Stimulated activated CD4-positive, alpha-beta T cell treated with anti-CD3 and anti-CD28 coated beads, Interleukin-1b, Interleukin-23, amount 100 ng/mL, for 4 hours (primary cell): ENCODE data around the gene SYT11.
"Not testable (repeated sequence)": the region's sequence is repeated elsewhere in the genome, so short reads cannot be mapped to it uniquely, and the experiment has no call there.

Experiments used
- DNase-seq, 2 donors: peaks; one replicate each; pipeline ENCODE4 v3.0.0-alpha.2; 2020; ENCODE audit warnings: low read depth in 2 of 2

The SYT11 gene

DNA sequence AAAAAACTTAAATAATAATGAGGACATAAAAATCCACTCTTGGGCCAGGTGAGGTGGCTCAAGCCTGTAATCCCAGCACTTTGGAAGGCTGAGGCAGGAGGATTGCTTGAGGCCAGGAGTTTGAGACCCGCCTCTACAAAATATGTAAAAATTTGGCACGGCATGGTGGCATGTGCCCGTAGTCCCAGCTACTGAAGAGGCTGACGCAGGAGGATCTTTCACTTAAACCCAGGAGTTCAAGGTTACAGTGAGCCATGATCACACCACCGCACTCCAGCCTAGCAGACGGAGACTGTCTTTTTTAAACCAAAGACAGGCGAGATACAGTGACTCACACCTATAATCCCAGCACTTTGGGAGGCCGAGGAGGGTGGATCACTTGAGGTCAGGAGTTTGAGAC, 37.1 kb downstream of the SYT11 start:
- DNase-seq, result not testable (repeated sequence)

DNA sequence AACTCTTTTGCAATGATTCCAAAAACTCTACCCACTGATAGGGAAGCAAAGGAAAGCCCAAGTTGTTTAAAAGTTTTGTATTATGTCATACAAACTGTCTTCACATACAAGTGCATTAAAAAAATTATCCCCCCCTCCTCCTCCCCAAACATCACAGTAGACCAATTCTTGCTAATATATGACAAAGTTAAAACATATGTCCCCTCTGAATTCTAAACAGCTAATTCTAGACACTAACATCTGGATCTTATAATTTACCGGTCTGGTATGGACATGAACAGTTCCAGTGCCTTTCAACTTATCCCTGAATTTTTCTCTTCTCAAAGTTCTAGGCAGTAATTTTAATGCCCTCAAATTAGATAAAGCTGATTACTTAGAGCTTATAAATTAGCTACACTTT, 38.4 kb downstream of the SYT11 start:
- no peak for DNase-seq

DNA sequence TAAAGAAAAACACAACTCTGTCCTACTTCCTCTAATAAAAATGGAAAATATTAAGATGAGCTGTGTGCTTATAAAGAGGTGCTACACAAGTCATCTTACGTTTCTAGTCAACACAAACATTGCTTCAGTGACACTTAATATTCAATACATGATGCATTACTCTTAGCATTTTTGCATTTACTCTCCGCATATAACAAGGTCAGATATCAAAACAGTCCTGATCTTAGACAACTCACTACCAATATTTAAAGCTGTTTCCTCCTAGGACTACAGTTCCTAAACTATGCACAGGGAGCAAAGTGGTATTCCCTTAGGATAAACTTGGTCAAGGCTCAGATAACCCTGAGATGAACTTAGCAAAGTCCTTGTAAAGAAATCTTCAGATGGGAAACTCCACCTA, 39.5 kb downstream of the SYT11 start:
- no peak for DNase-seq

DNA sequence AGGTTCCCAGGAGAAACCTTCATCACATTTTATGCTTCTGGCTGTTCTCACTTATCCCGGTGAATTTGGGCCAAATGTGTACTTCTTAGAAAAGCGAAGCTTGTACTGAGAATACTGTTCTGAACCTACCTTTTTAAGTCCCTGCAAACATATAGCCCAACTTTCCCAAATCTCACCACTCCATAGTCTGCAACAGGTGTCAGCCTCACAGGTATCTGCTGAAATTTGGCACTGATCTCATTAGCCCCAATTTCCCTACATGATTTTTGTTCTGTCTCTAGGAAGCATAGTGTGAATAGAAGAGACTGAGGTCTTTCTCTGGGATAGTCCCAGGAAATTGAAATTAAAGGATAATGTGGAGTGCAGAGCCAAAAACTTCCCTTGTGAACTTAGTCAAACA, 40.3 kb downstream of the SYT11 start:
- DNase-seq, result no peak

DNA sequence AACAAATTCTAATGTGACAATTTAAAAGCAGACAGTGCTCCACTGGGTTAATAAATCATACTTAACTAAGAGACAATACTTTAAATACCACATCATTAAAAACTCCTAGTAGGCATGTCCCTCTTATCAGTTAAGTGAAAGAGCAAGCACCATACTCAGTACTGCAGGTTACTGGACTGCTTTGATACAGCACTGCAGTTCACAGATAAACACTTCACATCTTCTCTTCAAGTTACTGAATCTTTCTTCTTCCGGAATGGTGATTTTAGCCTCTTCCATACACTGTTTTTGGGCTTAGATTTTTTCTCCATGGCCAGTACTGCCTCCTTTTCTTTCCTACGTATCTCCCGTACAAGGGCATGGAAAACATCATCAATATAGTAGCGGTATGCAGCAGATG, 40.8 kb downstream of the SYT11 start:
- no peak for DNase-seq

DNA sequence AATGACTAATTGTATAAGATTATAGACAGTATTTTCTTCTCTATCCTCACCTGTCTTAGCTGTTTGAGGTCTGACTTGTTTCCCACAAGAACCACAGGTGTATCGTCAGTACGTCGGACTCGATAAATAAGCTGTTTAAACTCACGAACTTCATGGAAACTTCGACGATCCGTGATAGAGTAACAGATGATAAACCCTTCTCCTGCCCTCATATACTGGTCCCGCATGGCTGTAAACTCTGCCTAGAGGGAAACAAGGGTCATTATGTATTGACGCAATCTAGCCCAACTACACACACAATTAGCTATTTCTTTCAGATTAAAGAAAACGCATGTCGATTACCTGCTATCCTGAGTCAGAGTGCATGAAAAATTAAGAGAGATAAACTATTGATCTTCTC, 44.9 kb downstream of the SYT11 start:
- no peak for DNase-seq

DNA sequence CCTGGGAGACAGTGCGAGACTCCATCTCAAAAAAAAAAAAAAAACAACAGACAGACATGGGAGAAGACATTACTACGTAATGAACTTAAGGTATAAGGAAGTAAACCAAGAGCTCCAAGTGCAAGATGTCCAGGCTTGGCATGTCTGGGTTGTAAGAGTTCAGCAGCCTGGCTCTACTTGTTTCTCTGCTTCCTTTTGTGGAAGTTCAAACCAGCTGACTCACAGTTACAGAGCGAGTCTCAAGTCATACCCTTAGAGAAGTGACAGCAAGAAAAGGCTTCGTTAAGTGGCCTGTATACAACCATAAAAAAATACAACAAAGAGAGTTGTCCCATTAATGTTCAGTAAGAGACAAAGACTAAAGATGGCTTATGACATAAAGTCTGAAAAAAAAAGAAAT, 50.5 kb downstream of the SYT11 start:
- DNase-seq, result no peak

DNA sequence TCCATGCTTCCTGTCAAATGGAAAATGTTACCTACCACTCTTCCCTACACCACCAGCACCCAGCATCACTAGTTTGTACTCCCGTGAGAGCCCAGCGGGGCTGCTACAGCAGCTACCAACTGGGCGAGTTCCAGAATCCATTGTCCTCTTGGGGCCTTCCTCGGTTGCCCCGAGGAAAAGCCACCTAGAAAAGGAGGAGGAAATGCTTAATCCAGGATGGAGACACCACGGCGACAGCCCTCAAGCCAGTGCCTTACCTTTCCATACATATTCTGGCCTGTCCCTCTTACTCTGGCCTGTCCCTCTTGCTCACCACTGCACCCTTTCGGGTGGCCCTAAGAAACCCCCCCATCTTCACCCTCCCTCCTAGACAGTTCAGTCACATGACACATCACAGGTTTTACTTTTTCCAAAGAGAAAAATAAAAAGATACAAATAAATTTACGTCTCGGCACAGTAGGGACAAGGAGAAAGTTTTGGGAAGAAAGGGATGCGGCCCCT, 51.3 kb downstream of the SYT11 start:
- DNase-seq, result no peak

DNA sequence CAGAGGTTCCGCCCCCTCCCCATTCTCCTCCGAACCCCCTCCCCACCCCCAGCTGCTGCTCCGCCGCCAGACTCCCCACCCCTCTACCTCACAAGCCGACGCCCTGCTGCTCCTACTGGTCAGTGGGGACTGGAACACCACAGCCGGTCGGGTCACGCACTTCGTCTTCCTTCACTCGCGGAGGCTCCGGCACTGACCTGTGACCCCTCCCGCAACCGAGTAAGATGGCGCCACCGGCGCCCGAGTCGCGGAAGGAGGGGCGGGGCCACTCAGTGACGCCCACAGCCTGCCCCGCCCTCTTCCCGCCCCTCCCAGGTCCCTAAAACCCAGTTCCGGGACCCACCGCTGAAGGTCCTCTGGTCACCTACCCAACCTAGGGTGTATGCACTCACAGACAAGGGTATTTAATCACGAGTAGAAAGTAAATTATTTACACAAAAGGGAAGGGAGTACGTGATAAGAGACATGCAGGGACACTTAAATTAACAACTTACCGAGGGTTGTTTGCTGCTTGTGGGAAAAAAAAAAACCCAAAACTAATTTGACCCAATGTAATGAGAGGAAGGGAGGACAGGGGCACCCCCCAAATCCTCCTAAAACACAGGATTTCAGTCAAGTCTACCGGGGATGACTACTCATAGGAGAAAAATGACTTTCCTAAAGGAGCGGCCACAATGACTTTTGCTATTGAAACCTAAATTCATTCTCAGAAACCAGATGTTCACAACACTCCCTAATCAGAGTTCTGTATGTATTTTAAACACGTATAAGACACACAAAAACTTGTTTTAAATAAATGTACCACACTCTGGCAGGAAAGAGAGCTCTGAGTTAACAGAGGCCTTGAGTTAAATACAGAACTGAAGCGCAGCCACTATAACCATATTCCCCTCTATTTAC, 52.0 kb downstream of the SYT11 start, which contains the start of gene RIT1:
TSS of gene RIT1 (minus strand) at position 194 of the 900 bp plus-strand sequence. CDS start 588 bp downstream, outside the sequence.
- DNase-seq, result peak; percentile 75 to 82

DNA sequence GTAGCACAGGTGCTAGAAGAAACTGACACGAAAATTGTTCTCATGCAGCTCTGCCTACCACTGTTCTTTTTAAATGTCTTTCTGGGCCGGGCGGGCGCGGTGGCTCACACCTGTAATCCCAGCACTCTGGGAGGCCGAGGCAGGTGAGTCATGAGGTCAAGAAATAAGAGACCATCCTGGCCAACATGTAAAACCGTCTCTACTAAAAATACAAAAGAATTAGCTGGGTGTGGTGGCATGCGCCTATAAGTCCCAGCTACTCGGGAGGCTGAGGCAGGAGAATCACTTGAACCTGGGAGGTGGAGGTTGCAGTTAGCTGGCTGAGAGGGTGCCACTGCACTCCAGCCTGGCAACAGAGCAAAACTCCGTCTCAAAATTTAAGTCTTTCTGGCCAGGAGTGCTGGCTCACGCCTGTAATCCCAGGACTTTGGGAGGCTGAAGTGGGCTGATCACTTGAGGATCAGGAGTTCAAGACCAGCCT, 52.7 kb downstream of the SYT11 start:
- DNase-seq, result no peak

DNA sequence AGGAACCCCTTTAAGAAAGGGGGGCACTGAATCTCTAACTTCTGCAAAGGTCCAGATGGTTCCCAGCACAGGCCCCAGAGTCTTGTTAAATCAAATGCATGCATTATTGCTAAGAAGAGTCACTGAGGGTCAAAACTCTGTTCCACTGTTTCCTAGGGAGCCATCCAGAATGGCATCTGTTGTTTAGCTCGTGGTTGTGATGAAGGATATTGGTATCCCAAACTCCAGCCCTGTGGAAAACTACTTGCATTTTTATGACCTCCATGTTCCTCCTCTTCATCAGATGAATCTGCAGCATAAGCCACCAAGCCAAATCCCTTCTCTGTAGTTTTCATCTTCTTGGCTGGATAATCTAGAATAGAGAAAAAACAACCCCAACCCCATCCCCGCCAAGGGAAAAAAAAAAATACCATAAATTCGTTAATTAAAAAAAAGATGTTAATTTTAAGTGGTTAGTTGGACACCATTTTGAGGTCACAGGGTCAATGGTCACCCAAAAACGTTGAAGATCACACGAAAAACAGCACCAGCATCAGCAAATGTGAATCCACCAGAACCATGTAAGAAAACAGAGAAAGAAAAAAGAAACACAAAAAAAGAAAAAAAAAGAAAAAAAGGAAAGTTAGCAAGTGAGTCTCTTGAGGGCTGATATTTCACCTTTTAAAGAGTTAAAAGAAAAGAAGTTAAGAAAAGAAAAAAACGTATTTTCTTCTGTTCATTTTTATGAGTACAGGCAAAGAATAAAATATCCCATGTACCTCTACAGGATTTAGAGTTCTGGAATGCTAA, 54.8 kb downstream of the SYT11 start:
- no peak for DNase-seq

DNA sequence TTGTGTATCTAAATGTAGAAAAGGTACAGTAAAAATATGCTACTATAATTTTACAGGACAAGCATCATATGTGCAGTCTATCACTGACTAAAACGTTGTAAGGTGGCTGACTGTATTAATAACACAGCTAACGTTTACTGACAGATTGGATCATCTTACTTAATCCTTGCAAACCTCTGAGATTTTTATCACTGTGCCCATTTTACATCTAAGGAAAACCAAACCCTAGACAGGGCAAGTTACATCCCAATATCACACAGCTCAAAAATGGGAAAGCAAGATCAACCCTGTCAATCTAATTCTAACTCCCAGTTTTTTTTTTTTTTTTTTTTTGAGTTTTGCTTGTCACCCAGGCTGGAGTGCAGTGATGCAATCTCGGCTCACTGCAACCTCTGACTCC, 59.3 kb downstream of the SYT11 start:
- no peak for DNase-seq

DNA sequence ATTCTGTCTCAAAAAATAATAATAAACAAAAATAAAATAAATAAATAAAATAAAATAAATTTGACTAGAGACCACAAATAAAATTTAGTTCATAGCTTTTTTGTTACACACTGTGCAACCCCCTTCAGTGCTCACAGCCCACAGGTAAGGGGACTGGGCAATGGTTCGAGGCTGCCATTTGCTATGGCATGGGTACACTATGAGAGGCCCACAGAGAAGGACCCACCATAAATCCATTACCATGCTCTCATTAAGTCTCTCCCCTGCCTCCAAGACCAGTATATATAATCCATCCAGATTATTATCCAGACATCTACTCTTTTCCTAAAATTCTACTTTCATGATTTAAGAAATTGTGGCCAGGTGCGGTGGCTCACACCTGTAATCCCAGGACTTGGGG, 60.4 kb downstream of the SYT11 start:
- DNase-seq, result no peak

DNA sequence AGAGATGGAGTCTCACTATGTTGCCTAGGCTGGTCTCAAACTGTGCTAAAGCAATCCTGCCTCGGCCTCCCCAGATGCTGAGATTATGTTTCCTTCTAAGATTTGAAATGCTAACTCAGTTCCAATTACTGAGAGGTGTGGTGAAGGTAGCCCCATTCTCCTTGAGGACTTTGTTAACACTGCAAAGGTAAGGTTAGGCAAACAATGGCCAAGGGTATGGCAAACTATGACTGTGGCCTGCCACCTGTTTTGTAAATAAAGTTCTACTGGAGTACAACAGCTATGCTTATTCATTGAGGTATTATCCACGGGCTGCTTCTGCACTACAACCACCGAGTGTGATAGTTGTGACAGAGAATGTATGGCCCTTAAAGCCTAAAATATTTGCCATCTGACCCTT, 61.4 kb downstream of the SYT11 start:
- DNase-seq, result no peak

DNA sequence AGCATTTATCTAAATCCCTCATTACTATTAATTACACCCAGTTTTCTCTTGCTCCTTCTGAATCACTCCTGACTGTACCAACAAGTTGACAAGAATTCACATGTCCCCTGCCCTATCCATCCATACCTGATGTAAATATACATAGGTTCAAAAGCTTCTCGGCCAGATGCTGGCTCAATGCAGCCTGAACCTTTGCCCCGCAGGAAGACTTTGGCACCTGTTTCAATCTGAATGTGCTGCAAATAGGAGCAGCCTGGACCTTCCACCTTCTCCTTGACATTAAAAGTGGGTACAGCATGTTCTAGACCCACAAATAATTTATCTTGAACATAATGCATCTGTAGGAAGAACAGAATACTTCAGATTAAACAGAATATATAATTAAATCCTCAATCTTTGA, 66.1 kb downstream of the SYT11 start:
- no peak for DNase-seq

DNA sequence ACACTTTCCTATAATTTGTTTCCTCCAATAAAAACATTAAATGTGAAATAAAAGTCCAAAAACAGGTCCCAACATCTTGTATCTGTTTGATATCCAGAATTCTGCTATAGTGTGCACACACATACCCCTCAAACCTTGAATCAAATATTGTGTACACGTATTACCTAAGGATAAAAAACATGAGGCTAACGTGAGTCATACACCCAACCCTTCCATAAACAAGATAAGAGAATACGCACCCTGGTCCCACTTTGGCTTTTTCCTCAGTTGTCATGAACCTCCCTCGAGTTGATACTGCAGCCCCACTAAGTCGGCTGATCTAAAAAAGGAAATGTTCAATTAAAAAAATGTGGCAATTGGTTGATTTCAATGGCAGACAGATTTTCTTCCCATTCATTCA, 69.7 kb downstream of the SYT11 start:
- DNase-seq, result no peak

DNA sequence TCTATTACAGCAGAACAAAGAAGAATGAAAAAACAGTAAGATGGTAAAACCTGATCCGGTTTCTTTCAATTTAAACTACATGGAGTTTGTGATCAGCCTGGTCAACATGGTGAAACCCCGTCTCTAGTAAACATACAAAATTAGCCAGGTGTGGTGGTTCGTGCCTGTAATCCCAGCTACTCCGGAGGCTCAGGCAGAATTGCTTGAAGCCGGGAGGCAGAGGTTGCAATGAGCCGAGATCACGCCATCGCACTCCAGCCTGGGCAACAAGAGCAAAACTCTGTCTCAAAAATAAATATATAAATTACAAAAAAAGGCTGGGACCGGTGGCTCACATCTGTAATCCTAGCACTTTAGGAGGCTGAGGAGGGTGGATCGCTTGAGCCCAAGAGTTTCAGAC, 71.4 kb downstream of the SYT11 start:
- not testable (repeated sequence) for DNase-seq

DNA sequence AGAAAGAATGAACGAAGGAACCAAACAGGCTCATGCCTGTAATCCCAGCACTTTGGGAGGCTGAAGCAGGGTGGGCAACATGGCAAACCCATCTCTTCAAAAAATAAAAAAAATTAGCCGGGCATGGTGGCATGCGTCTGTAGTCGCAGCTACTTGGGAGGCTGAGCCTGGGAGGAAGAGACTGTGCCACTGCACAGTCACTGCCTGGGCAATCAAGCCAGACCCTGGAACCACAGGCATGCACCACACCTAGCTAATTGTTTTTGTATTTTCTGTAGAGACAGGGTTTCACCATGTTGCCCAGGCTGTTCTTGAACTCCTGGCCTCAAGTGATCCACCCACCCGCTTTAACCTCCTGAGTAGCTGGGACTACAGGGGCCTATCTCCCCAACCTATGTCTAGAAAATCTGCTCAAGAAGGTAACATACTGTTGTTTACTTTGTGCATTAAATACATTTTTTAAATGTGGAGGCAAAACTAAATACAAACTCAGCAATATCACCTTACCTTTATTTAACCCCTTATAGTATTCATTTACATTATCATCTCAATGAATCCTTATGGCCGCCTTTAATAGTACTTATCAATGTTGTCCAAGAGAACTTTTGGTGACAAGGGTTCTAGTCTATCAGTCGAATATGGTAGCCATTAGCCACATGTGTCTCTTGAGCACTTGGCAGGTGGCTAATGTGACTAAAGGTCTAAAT, 72.1 kb downstream of the SYT11 start:
- DNase-seq, result no peak

DNA sequence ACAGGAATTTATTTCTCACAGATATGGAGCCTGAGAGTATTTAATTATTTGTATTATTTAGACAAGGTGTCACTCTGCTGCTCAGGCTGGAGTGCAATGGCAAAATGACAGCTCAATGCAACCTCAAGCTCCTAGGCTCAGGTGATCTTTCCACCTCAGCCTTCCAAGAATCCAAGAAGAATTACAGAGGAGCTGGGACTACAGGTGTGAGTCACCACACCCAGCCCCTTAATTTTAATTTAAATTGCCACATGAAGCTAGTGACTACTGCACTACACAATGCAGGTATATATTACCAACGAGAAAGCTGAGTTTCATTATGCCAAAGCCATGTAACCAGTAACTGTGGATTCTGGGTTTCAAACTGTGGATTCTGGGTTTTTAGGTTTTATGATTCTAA, 72.7 kb downstream of the SYT11 start:
- no peak for DNase-seq

DNA sequence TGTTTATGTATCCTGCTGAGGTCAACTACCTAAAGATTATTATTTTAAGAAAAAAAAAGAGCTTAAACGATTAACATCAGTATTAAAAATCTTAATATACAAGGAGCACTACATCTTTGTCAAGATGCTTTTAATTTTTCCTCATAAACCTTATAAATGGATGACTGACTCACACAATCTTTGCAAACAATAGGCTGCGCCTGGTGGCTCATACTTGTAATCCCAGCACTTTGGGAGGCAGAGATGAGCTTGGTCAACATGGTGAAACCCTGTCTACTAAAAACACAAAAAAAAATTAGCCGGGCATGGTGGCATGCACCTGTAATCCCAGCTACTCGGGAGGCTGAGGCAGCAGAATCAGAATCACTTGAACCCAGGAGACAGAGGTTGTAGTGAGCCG, 73.1 kb downstream of the SYT11 start:
- DNase-seq, result no peak

DNA sequence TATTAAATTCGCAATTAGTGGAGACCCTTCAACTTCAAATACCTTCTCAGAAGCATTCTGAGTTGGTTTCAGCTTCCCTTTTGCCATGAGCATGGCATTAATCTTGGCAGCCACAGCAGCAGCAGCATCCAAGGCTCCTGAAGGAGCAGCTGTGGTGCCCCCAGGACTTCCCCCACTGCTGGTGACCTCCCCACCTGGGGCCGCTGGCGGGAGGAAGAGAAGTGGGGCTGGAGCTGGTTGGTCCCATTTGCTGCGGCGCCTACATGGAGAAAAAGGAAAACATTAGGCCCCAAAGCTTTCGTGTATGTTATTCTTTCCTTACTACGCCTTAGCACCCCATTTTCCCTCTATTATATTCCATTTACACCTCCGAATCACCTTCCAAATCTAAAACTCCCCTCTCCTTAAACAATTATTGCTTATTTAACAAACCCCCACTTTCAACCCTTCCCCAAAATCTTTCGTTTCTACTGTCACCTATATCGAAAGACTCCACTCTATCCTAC, 74.3 kb downstream of the SYT11 start:
- no peak for DNase-seq
